Kidney (tissue), 14 donors: ENCODE measurements around the gene PLA2G2C. TPM values are rescaled to one million over a fixed set of nuclear protein-coding genes. Genes with fewer than 3 reads are reported as not detected.

ENCODE experiments used
- DNase-seq, 5 donors: peaks; one replicate each; pipeline ENCODE4 v3.0.0-alpha.2; 2013 to 2020
- FAIRE-seq: peaks from 2 replicates; lab custom pipeline; 2012; peaks lifted over from hg19 to GRCh38; lab: Jason Lieb, UNC
- H3K27ac ChIP-seq, 2 donors: one replicate each; pipeline ENCODE4 v1.7.0; 2013; ENCODE audit warnings: low read depth in 2 of 2, low read length in 2 of 2, inconsistent platforms in 1 of 2
- H3K27me3 ChIP-seq: one replicate; pipeline ENCODE4 v1.7.1; 2013; ENCODE audit warnings: low read length, inconsistent platforms; ENCODE audit not compliant: control insufficient read depth, insufficient read depth
- H3K36me3 ChIP-seq, 3 donors: one replicate each; pipeline versions ENCODE4 v1.7.0 to v1.7.1; 2013; ENCODE audit warnings: low read length in 3 of 3, control low read depth in 1 of 3, inconsistent platforms in 1 of 3; ENCODE audit not compliant: insufficient read depth in 3 of 3, control insufficient read depth in 2 of 3
- H3K4me1 ChIP-seq, 3 donors: one replicate each; pipeline versions ENCODE4 v1.7.0 to v1.7.1; 2013; ENCODE audit warnings: low read length in 3 of 3, inconsistent platforms in 1 of 3, low read depth in 1 of 3; ENCODE audit not compliant: control insufficient read depth in 2 of 3, insufficient read depth in 2 of 3
- H3K4me3 ChIP-seq, 3 donors: one replicate each; pipeline versions ENCODE4 v1.7.0 to v1.8.1; 2013; ENCODE audit warnings: low read length in 3 of 3, control low read depth in 1 of 3, inconsistent platforms in 1 of 3
- H3K9ac ChIP-seq, 3 donors: one replicate each; pipeline versions ENCODE4 v1.7.0 to v1.7.1; 2013; ENCODE audit warnings: low read length in 3 of 3, control low read depth in 1 of 3, inconsistent platforms in 1 of 3
- H3K9me3 ChIP-seq, 3 donors: one replicate each; pipeline versions ENCODE4 v1.7.0 to v1.7.1; 2013; ENCODE audit warnings: low read length in 3 of 3, control low read depth in 1 of 3, inconsistent platforms in 1 of 3; ENCODE audit not compliant: control insufficient read depth in 2 of 3, insufficient read depth in 1 of 3
- intact Hi-C: fragments of 100-400 bp; cut with DNase I; formaldehyde crosslinking; loops from one replicate; pipeline ENCODE4 v1.11.1; 2022
- polyA plus RNA-seq: library from polyadenylated mRNA; stranded (reverse); fragments of 350-450 nt; fragmentation: Illumina TruSeq; extraction: RNeasy Lipid Tissue Mini Kit (QIAGEN cat#74804); gene quantifications from one replicate; pipeline ENCODE4 v1.2.3, GENCODE V29; 2014; ENCODE audit warnings: low read depth, low replicate concordance; ENCODE audit not compliant: insufficient read depth
- total RNA-seq: library from RNA; stranded (reverse); fragmentation: NEBNext Ultra II Directional; extraction: Animal tissue kit (Norgen Biotek cat#: 25700); gene quantifications from one replicate; pipeline ENCODE4 v1.2.1, GENCODE V29; 2021
- TF ChIP-seq, protein P1 (sequence below): IDR thresholded peaks from 3 replicates; pipeline ENCODE4 v1.5.1; 2012; ENCODE audit warnings: mild to moderate bottlenecking, moderate library complexity, borderline replicate concordance; ENCODE audit not compliant: insufficient read depth; ENCODE audit errors: extremely low read depth
- donor health status: control.
- donor health status: control.
- donor health status: control.
- donor health status: control.
- donor health status: control.
- donor health status: DM: yes; HTN: yes; CAD: no.
- donor health status: Normal renal cell carcinoma (clear cell type).

Gene PLA2G2C
- total and polyA plus RNA-seq, 2 donors from 2014 or later: 0.31 TPM; not detected in 1

DNA sequence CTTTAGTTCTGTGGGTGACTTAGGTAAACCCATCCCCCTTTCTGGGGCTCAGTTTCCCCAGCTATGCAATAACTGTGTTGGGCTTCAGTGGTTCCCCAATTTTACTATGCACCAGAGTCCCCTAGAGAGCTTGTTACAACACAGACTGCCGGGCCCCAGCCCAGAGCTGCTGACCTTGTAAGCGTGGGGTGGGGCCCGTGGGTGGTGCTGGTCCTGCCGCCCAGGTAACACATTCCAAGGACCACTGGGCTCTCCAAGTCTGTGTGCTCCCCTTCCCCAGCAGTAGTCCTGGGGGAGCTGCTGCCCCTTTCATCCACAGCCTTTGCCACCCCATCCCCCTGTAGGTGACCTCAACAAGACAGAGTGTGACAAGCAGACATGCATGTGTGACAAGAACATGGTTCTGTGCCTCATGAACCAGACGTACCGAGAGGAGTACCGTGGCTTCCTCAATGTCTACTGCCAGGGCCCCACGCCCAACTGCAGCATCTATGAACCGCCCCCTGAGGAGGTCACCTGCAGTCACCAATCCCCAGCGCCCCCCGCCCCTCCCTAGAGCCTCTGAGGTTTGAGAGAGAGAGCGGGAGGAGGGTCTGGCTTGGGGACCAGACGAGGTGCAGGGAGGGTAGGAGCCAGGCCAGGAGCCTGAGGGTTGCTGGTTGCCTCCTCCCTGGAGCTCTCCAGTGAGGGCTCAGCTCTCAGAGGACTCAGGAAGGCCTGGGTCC, 38.3 kb downstream of the PLA2G2C start:
- TF ChIP-seq, protein P1, sequence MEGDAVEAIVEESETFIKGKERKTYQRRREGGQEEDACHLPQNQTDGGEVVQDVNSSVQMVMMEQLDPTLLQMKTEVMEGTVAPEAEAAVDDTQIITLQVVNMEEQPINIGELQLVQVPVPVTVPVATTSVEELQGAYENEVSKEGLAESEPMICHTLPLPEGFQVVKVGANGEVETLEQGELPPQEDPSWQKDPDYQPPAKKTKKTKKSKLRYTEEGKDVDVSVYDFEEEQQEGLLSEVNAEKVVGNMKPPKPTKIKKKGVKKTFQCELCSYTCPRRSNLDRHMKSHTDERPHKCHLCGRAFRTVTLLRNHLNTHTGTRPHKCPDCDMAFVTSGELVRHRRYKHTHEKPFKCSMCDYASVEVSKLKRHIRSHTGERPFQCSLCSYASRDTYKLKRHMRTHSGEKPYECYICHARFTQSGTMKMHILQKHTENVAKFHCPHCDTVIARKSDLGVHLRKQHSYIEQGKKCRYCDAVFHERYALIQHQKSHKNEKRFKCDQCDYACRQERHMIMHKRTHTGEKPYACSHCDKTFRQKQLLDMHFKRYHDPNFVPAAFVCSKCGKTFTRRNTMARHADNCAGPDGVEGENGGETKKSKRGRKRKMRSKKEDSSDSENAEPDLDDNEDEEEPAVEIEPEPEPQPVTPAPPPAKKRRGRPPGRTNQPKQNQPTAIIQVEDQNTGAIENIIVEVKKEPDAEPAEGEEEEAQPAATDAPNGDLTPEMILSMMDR: no peak
- Histone ChIP-seq H3K4me1 (peaks cover 0 to 4% (median 0%) of the 10 kb centered on the region in 3 donors), H3K9ac (no peak overlapping the region), H3K27me3 (no peaks in the 10 kb centered on the region), H3K9me3 (no peaks in the 10 kb centered on the region), H3K36me3 (no peaks in the 10 kb centered on the region), H3K27ac (no peak overlapping the region), H3K4me3 (no peak overlapping the region)
- intact Hi-C loops: no loop called here
- DNase-seq (peak in 2 of 5 donors; percentile 22 to 58), FAIRE-seq (no peak)

GRCh38 chr1:20143734-20144565, 42.4 kb downstream of the PLA2G2C start:
- Histone ChIP-seq H3K4me3 (no peak overlapping the region), H3K27ac (no peak overlapping the region), H3K27me3 (no peaks in the 10 kb centered on the region), H3K4me1 (no peaks in the 10 kb centered on the region), H3K9me3 (no peaks in the 10 kb centered on the region), H3K36me3 (no peaks in the 10 kb centered on the region), H3K9ac (no peak overlapping the region)
- DNase-seq: peak in 2 of 5 donors; percentile 33 to 44
- intact Hi-C loops: no loop called here
- FAIRE-seq: no peak
- TF ChIP-seq, protein P1: no peak

- no peak for FAIRE-seq
- Histone ChIP-seq H3K9ac (no peak overlapping the region), H3K36me3 (no peaks in the 10 kb centered on the region), H3K4me1 (no peaks in the 10 kb centered on the region), H3K4me3 (no peak overlapping the region), H3K9me3 (no peaks in the 10 kb centered on the region), H3K27ac (no peak overlapping the region), H3K27me3 (no peaks in the 10 kb centered on the region)
- TF ChIP-seq, protein P1: no peak
- intact Hi-C loops: no loop called here
- DNase-seq: peak in 1 of 5 donors; percentile 57
These were observed 43.0 kb downstream of the PLA2G2C start for GRCh38 chr1:20143318-20143717.
